Glomerular endothelial cell (primary cell): Measurements from ENCODE around the gene MYO18B. TPM values are rescaled to one million over a fixed set of nuclear protein-coding genes. Genes with fewer than 3 reads are reported as not detected.

Experiments used
- DNase-seq: peaks from one replicate; pipeline ENCODE4 v3.0.0-alpha.2; 2011; ENCODE audit warnings: low read depth, low spot score; ENCODE audit errors: extremely low read depth
- total RNA-seq: library from RNA; depleted of rRNA; stranded (reverse); fragments of >200 nt; gene quantifications from 2 replicates; pipeline ENCODE4 v1.2.3, GENCODE V29; 2015

Gene MYO18B
- total RNA-seq, 1 donor from 2014 or later, result 0.12 TPM

DNA sequence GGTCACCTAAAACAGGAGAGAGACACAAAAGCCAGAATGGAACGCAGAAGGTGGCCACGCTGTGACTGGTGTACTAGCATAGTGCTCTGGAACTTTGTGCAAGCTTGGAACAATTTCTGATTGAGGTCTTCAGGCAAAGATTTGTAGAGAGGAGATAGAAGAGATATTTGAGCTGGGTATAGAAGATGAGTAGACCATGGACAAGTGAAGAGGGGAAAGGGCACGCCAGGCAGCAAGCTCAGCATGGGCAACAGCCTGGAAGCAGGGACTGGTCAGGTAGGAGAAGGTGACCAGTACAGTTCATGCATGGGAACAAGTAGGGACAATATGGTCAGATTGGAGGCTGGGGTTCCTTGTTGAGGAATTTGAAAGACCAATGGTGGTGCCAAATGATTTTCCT is 24.4 kb downstream of the MYO18B start:
- no peak for DNase-seq

DNA sequence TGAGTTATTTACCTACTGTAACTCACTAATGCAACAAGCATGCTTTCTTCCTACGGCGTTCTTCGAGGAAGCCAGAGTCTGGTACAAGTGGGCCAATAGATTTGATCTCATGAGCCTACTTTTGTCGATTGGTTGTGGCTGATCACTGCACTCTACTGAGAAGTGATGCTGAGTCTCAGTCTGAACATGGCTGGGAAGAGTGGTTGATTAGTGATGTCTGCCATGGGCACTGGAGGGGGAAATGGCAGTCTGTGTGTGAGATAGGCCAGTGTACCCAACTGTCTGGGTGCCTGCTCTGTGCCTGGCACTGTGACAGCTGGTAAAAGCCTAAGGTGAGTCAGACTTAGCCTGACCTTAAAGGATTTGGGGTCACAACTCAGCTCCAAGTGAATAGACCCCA is 28.3 kb downstream of the MYO18B start:
- no peak for DNase-seq

DNA sequence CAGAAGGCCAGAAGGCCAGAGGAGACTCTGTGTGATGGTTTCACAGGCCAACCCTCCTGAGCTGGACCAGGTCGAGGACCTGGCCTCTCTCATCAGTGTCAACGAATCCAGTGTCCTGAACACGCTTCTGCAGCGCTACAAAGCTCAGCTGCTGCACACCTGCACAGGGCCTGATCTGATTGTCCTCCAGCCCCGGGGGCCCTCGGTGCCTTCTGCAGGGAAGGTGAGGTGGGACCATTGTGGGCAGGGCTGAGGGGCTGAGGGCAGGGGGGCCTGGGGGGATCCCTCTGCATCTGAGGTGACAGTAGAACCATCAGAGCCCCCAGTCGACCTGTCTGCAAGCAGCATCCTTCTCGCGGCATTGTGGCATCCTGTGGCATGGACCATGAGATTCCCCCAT is 30.3 kb downstream of the MYO18B start:
- DNase-seq, result no peak

- no peak for DNase-seq
Measured at GRCh38 chr22:25774575-25775026, 32.6 kb downstream of the MYO18B start.

GRCh38 chr22:25775531-25775930 is 33.5 kb downstream of the MYO18B start:
- no peak for DNase-seq

- DNase-seq, result no peak
Measured at GRCh38 chr22:25777411-25777810, 35.4 kb downstream of the MYO18B start.

- no peak for DNase-seq
Measured at GRCh38 chr22:25777870-25778269, 35.9 kb downstream of the MYO18B start.

GRCh38 chr22:25779426-25779825 is 37.4 kb downstream of the MYO18B start:
- DNase-seq, result no peak

DNA sequence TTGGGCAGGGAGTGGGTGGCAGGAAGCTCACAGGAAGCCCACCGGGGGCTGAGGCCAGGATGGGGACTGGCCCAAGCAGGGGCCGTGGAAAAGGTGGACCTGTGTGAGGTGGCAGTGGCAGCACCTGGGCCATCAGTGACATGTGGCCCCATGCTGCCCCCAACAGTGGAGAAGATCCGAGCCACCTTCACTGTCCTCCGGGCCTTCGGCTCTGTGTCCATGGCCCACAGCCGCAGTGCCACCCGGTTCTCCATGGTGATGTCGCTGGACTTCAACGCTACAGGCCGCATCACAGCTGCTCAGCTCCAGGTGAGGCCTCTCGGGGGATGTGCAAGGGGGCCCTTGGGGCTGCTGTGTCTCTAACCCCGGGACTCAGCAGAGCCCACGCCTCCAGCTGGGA is 37.9 kb downstream of the MYO18B start:
- no peak for DNase-seq

DNA sequence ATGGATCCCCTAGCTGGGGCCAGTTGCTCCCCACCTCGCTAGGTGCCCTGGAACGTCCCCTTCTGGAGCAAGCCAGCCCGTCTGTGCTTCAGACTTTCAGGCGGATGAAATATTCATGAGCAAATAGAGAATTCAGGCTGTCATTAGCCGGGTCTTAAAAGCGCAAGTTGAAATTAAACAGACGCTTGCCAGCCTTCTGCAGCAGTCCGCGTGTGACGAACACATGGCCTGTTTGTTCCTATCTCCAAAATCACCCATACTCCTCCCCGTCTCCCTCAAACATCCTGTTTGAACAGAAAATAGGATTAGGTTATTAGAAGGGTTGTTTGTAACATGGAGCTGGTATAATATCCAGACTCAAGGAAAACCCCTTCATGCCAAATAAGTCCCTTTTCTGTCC is 38.7 kb downstream of the MYO18B start:
- DNase-seq, result no peak

- no peak for DNase-seq
Measured at GRCh38 chr22:25781801-25782200, 39.8 kb downstream of the MYO18B start.

DNA sequence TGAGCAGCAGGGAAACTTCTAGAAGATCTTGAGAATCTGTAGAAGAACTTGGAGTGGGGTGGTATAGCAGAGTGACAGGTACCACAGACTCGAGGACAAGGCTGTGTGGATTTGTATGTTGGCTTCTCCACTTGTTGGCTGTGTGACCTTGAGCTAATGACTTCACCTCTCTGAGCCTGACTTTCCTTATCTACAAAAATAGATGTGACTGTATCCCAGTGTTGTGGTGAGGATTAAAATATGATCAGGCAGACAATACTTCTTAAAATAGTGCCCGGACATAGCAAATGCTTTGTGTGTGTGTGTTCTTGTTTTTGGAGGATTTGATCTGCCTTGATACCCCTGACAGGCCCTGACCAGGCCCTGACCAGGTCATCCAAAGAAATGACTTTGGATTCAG is 40.8 kb downstream of the MYO18B start:
- DNase-seq, result no peak

- no peak for DNase-seq
Measured at GRCh38 chr22:25783856-25784255, 41.9 kb downstream of the MYO18B start.

DNA sequence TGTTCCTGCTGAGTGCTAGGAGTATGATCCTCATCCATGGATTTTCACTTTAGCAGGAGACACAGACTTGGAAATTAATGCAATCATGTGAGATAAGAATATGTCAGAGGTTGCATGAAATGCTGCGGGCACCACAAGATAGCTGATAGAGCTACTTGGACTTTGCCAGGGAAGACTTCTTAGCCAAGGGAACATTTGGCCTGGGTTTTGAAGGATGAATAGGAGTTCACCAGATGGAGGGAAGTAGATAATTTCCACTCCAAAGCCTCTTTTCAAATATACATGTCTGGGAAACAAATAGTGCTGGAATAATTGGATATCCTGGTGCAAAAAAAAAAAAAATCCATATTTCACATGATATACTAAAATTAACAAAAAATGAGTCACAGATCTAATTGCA is 44.2 kb downstream of the MYO18B start:
- no peak for DNase-seq

GRCh38 chr22:25791556-25791955 is 49.6 kb downstream of the MYO18B start:
- DNase-seq, result no peak

DNA sequence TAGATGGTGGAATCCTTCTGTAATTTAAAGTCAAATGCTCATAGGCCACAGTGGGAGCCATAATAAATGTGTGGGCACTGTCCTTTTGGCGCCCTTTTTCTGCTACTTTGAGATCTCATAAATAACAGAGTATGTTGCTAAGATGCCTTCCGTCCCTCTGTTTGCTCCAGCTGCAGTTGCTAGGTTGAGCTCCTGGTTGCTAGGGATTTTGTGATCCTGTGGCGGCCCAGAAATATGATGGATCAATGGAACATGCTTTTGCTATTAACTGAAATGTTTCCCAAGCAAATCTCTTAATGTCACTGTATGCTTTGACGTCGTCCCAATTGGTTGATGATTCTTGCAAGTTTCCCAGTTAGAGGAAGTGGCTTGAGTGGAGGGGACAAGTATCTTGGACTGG is 53.5 kb downstream of the MYO18B start:
- DNase-seq, result no peak

- DNase-seq, result no peak
Measured at GRCh38 chr22:25797498-25798290, 55.7 kb downstream of the MYO18B start.

DNA sequence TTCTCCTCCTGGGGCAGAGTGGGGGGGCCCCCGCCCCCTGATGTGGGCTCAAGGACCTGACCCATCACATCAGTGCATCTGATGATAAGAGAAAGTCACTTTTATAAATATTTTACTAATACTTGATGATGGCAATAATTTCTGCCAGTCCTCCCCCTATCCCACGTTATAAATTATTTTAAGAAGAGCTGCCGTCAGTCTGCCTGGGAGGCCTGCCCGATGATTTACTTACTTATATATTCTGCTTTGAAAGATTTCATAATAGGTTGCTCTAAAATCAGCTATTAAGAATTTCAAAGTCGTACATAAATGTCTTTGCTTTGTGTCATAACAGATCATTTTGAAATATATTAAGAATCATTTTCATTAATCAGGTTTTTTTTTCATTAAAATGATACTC is 58.8 kb downstream of the MYO18B start:
- DNase-seq, result no peak

DNA sequence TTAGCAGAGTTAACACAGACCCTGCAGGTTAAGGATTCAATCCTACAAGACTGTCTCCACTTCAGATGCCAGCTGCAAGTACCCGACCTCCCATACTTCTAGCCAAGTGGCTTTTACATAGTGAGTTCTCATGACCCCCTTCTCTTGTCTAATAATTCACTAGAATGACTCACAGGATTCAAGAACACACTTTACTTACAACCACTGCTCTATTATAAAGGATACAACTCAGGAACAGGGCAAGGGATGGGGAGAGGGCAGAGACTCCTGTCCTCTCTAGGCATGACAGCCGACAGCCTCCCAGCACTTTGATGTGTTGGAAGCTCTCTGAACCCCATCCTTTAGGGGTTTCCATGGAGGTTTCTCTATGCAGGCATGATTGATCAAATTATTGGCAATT is 60.0 kb downstream of the MYO18B start:
- DNase-seq, result no peak

DNA sequence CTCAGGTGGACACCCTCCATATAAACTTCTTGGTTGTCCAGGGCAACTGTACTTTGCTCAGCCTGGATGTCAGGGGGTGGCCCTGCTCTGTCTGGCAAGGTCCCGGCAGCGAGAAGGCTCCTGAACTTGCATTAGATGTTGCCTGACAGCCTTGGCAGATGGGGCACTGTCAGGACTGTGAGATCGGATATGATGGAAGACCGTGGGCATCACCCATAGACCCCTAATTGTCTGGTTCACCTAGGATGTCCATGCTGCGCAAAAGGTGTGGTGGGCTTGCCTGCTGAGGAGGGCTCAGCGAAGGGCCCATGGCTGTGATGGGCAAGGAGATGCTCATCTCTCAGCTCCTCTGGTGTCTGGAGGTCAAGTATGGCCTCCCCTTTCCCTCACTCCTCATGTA is 62.7 kb downstream of the MYO18B start:
- no peak for DNase-seq

DNA sequence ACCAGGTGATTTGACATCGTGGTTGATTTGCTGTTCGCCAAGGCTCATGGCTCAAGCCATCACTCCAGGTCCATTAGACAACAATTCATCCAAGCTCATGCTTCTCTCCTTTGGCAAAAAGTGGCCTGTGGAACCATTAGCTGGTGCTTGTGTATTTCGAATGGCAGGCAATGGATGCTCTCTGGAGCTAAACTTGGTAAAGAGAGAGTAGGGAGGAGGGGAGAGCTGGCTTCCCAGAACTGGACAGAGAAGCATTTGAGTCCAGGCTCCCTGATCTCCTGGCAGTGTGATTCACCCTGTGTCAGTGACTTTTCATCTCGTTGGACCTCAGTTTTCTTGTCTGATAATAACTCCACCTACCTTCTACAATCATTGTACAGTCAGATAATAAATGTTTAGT is 64.6 kb downstream of the MYO18B start:
- no peak for DNase-seq

GRCh38 chr22:25814685-25815084 is 72.7 kb downstream of the MYO18B start:
- no peak for DNase-seq

GRCh38 chr22:25815561-25815960 is 73.6 kb downstream of the MYO18B start:
- DNase-seq, result no peak
